Measurements from ENCODE around the gene PCSK2. TPM values are rescaled to one million over a fixed set of nuclear protein-coding genes. Genes with fewer than 3 reads are reported as not detected.

PCSK2 gene
- total RNA-seq, 1 experiment from 2014 or later, result not detected

DNA sequence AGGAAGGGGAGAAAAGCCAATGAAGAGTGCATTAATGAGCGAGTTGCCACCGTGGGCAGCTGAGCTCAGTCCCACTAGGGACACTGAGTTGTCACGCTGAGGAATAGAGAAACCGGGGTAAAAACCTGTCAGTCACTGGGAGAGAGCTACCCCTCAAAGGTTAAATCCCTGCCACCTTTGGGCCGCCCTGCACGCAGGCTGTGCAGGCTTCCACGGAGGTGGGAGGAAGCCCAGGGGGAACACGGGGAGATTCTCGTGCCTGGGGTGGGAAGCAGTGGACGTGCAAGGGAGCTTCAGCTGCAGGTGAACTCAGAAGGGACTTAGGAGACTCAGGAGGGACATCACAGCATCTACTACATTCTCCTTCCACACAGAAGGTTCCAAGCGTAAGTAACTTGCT lies 253.9 kb downstream of the PCSK2 start:
- H3K4me2 ChIP-seq (ENCODE audit: low read depth, low read length, poor library complexity, severe bottlenecking), result no peak overlapping the region
- H3K27me3 ChIP-seq (ENCODE audit: low read length), result no peaks in the 10 kb centered on the region
- no peak overlapping the region for H3K27ac ChIP-seq (ENCODE audit: low read length)
- H3K4me1 ChIP-seq (ENCODE audit: low read length), result no peaks in the 10 kb centered on the region
- no peaks in the 10 kb centered on the region for H3K36me3 ChIP-seq (ENCODE audit: insufficient read depth, low read length)
- H3K4me3 ChIP-seq (ENCODE audit: low read length), result no peak overlapping the region
- H3K9me2 ChIP-seq (replicated peaks; ENCODE audit: insufficient read depth, low read length), result no peaks in the 10 kb centered on the region
- no peaks in the 10 kb centered on the region for H4K20me1 ChIP-seq (ENCODE audit: insufficient read depth, low read depth, low read length)
- no peak overlapping the region for H3K9ac ChIP-seq (ENCODE audit: low read length)
- no peak overlapping the region for H2AFZ ChIP-seq (ENCODE audit: low read length)
- DNase-seq, result no peak
- no peaks in the 10 kb centered on the region for H3K79me2 ChIP-seq (ENCODE audit: low read length)
- no peaks in the 10 kb centered on the region for H3K9me3 ChIP-seq (ENCODE audit: low read length)

GRCh38 chr20:17481661-17482060 lies 254.8 kb downstream of the PCSK2 start:
- no peaks in the 10 kb centered on the region for H3K36me3 ChIP-seq (ENCODE audit: insufficient read depth, low read length)
- H3K9me2 ChIP-seq (replicated peaks; ENCODE audit: insufficient read depth, low read length), result no peaks in the 10 kb centered on the region
- H3K4me3 ChIP-seq (ENCODE audit: low read length), result no peak overlapping the region
- no peaks in the 10 kb centered on the region for H3K9me3 ChIP-seq (ENCODE audit: low read length)
- H3K27me3 ChIP-seq (ENCODE audit: low read length), result no peaks in the 10 kb centered on the region
- DNase-seq, result no peak
- no peaks in the 10 kb centered on the region for H3K4me1 ChIP-seq (ENCODE audit: low read length)
- H2AFZ ChIP-seq (ENCODE audit: low read length), result no peak overlapping the region
- no peaks in the 10 kb centered on the region for H4K20me1 ChIP-seq (ENCODE audit: insufficient read depth, low read depth, low read length)
- H3K27ac ChIP-seq (ENCODE audit: low read length), result no peak overlapping the region
- H3K4me2 ChIP-seq (ENCODE audit: low read depth, low read length, poor library complexity, severe bottlenecking), result no peak overlapping the region
- H3K79me2 ChIP-seq (ENCODE audit: low read length), result no peaks in the 10 kb centered on the region
- H3K9ac ChIP-seq (ENCODE audit: low read length), result no peak overlapping the region

GRCh38 chr20:17482536-17482935 lies 255.7 kb downstream of the PCSK2 start:
- Histone ChIP-seq H3K36me3 (ENCODE audit: insufficient read depth, low read length) (no peaks in the 10 kb centered on the region), H2AFZ (ENCODE audit: low read length) (no peak overlapping the region), H3K4me3 (ENCODE audit: low read length) (no peak overlapping the region), H3K27me3 (ENCODE audit: low read length) (no peaks in the 10 kb centered on the region), H3K4me2 (ENCODE audit: low read depth, low read length, poor library complexity, severe bottlenecking) (no peak overlapping the region), H3K79me2 (ENCODE audit: low read length) (no peaks in the 10 kb centered on the region), H4K20me1 (ENCODE audit: insufficient read depth, low read depth, low read length) (no peaks in the 10 kb centered on the region), H3K27ac (ENCODE audit: low read length) (no peak overlapping the region), H3K9me3 (ENCODE audit: low read length) (no peaks in the 10 kb centered on the region), H3K9ac (ENCODE audit: low read length) (no peak overlapping the region), H3K9me2 (replicated peaks; ENCODE audit: insufficient read depth, low read length) (no peaks in the 10 kb centered on the region), H3K4me1 (ENCODE audit: low read length) (no peaks in the 10 kb centered on the region)
- DNase-seq, result no peak

DNA sequence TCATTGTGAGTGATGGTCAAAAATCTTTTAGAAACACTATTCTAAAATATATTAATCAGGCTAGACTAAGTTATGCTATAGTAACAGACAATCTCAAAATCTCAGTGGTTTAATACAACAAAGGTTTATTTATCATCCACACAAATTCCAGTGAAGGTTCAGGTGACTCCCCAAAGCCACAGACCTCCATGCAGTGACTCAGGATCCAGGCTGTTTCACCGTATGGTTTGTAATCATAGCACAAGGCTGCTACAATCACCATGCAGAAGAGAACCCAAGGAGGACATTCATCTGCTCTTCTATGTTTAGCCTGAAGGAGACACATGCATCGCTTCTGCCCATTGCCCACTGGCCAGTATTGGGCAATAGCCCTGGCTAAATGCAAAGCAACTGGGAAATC lies 258.2 kb downstream of the PCSK2 start:
- Histone ChIP-seq H3K4me1 (ENCODE audit: low read length) (no peaks in the 10 kb centered on the region), H3K27ac (ENCODE audit: low read length) (no peak overlapping the region), H3K4me2 (ENCODE audit: low read depth, low read length, poor library complexity, severe bottlenecking) (no peak overlapping the region)

DNA sequence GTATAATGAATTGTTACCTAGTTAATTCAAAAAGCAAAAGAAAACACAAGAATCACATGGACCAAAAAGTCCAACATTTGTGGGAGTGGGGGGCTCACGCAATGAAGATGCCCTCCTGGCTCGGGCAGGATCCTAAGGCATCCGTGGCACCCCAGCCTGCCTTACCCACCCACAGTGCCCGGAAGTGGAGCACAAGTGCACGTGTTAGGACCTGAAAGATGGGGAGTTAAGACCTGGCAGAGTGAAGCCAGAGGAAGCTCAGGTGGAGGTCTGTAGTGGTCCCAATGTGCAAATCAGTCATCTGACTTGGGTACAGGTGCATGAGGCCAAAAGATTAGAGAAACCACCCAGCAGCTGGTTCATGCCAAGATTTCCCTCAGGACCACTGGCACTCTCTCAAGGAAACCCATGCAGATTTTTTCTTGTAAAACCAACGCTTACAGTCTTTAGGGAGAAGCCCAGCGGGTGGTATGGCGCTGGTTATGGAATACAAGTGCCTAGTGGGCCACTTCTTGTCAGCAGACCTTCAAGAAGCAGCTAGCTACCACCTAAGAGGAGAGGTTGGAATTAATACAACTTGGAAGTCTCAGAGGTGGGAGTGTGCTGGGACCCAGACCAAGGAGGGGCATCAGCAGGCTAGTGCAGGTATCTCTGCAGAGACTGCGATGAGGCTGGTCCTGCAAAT lies 262.2 kb downstream of the PCSK2 start:
- H3K9ac ChIP-seq (ENCODE audit: low read length), result no peak overlapping the region
- H3K4me2 ChIP-seq (ENCODE audit: low read depth, low read length, poor library complexity, severe bottlenecking), result no peak overlapping the region
- no peak overlapping the region for H3K4me3 ChIP-seq (ENCODE audit: low read length)
- H3K36me3 ChIP-seq (ENCODE audit: insufficient read depth, low read length), result no peaks in the 10 kb centered on the region
- no peak for DNase-seq
- no peaks in the 10 kb centered on the region for H3K27me3 ChIP-seq (ENCODE audit: low read length)
- H3K4me1 ChIP-seq (ENCODE audit: low read length), result no peaks in the 10 kb centered on the region
- no peaks in the 10 kb centered on the region for H3K9me2 ChIP-seq (replicated peaks; ENCODE audit: insufficient read depth, low read length)
- no peaks in the 10 kb centered on the region for H3K9me3 ChIP-seq (ENCODE audit: low read length)
- H3K27ac ChIP-seq (ENCODE audit: low read length), result no peak overlapping the region
- H2AFZ ChIP-seq (ENCODE audit: low read length), result no peak overlapping the region
- no peaks in the 10 kb centered on the region for H4K20me1 ChIP-seq (ENCODE audit: insufficient read depth, low read depth, low read length)
- no peaks in the 10 kb centered on the region for H3K79me2 ChIP-seq (ENCODE audit: low read length)

More for the DNA sequence above, 258.2 kb downstream of the PCSK2 start:
- Histone ChIP-seq H4K20me1 (ENCODE audit: insufficient read depth, low read depth, low read length) (no peaks in the 10 kb centered on the region), H3K27me3 (ENCODE audit: low read length) (no peaks in the 10 kb centered on the region), H3K36me3 (ENCODE audit: insufficient read depth, low read length) (no peaks in the 10 kb centered on the region), H3K9me3 (ENCODE audit: low read length) (no peaks in the 10 kb centered on the region), H2AFZ (ENCODE audit: low read length) (no peak overlapping the region), H3K9ac (ENCODE audit: low read length) (no peak overlapping the region), H3K4me3 (ENCODE audit: low read length) (no peak overlapping the region), H3K9me2 (replicated peaks; ENCODE audit: insufficient read depth, low read length) (no peaks in the 10 kb centered on the region), H3K79me2 (ENCODE audit: low read length) (no peaks in the 10 kb centered on the region)
- no peak for DNase-seq

DNA sequence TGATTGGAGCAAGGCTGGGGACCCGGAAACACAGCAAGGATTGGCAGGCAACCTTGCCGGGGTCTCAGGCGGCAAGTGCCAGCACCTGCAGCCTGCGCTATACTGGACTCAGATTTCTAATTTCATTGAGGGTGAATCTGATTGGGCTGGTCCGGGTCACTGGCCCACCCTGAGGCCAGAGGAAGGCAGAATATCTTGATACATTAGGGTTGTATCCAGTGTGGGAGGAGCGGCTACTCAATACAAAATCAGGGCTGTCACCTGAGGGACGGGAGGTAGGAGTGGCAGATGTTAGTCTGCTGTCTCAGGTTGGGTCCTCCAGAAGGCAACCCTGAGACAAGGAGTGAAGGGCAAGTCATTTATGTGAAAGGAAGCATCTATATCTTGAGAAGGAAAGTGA lies 263.7 kb downstream of the PCSK2 start:
- DNase-seq, result no peak
- no peaks in the 10 kb centered on the region for H3K27me3 ChIP-seq (ENCODE audit: low read length)
- no peak overlapping the region for H3K4me2 ChIP-seq (ENCODE audit: low read depth, low read length, poor library complexity, severe bottlenecking)
- no peaks in the 10 kb centered on the region for H3K36me3 ChIP-seq (ENCODE audit: insufficient read depth, low read length)
- H3K9ac ChIP-seq (ENCODE audit: low read length), result no peak overlapping the region
- H3K9me2 ChIP-seq (replicated peaks; ENCODE audit: insufficient read depth, low read length), result no peaks in the 10 kb centered on the region
- H3K4me3 ChIP-seq (ENCODE audit: low read length), result no peak overlapping the region
- H2AFZ ChIP-seq (ENCODE audit: low read length), result no peak overlapping the region
- no peaks in the 10 kb centered on the region for H3K4me1 ChIP-seq (ENCODE audit: low read length)
- H3K27ac ChIP-seq (ENCODE audit: low read length), result no peak overlapping the region
- H4K20me1 ChIP-seq (ENCODE audit: insufficient read depth, low read depth, low read length), result no peaks in the 10 kb centered on the region
- no peaks in the 10 kb centered on the region for H3K9me3 ChIP-seq (ENCODE audit: low read length)
- H3K79me2 ChIP-seq (ENCODE audit: low read length), result no peaks in the 10 kb centered on the region

GRCh38 chr20:17491041-17491440 lies 264.2 kb downstream of the PCSK2 start:
- H3K79me2 ChIP-seq (ENCODE audit: low read length), result no peaks in the 10 kb centered on the region
- no peaks in the 10 kb centered on the region for H3K4me1 ChIP-seq (ENCODE audit: low read length)
- H3K4me3 ChIP-seq (ENCODE audit: low read length), result no peak overlapping the region
- H3K27me3 ChIP-seq (ENCODE audit: low read length), result no peaks in the 10 kb centered on the region
- no peak overlapping the region for H3K4me2 ChIP-seq (ENCODE audit: low read depth, low read length, poor library complexity, severe bottlenecking)
- H4K20me1 ChIP-seq (ENCODE audit: insufficient read depth, low read depth, low read length), result no peaks in the 10 kb centered on the region
- H2AFZ ChIP-seq (ENCODE audit: low read length), result no peak overlapping the region
- no peaks in the 10 kb centered on the region for H3K9me3 ChIP-seq (ENCODE audit: low read length)
- DNase-seq, result no peak
- no peaks in the 10 kb centered on the region for H3K9me2 ChIP-seq (replicated peaks; ENCODE audit: insufficient read depth, low read length)
- no peaks in the 10 kb centered on the region for H3K36me3 ChIP-seq (ENCODE audit: insufficient read depth, low read length)
- H3K9ac ChIP-seq (ENCODE audit: low read length), result no peak overlapping the region
- H3K27ac ChIP-seq (ENCODE audit: low read length), result no peak overlapping the region

- H3K79me2 ChIP-seq (ENCODE audit: low read length), result no peaks in the 10 kb centered on the region
- H3K36me3 ChIP-seq (ENCODE audit: insufficient read depth, low read length), result no peaks in the 10 kb centered on the region
- H3K4me1 ChIP-seq (ENCODE audit: low read length), result no peaks in the 10 kb centered on the region
- no peak for DNase-seq
- H3K4me2 ChIP-seq (ENCODE audit: low read depth, low read length, poor library complexity, severe bottlenecking), result no peak overlapping the region
- H3K9me2 ChIP-seq (replicated peaks; ENCODE audit: insufficient read depth, low read length), result no peaks in the 10 kb centered on the region
- H3K4me3 ChIP-seq (ENCODE audit: low read length), result no peak overlapping the region
- no peaks in the 10 kb centered on the region for H3K27me3 ChIP-seq (ENCODE audit: low read length)
- H3K27ac ChIP-seq (ENCODE audit: low read length), result no peak overlapping the region
- no peak overlapping the region for H3K9ac ChIP-seq (ENCODE audit: low read length)
- H2AFZ ChIP-seq (ENCODE audit: low read length), result no peak overlapping the region
- no peaks in the 10 kb centered on the region for H3K9me3 ChIP-seq (ENCODE audit: low read length)
- H4K20me1 ChIP-seq (ENCODE audit: insufficient read depth, low read depth, low read length), result no peaks in the 10 kb centered on the region
These were observed 264.6 kb downstream of the PCSK2 start for GRCh38 chr20:17491488-17491887.

Data from Karpas-422 (cell line).